Right cardiac atrium (tissue), 5 donors: ENCODE results near the gene MRPL14. TPM values are rescaled to one million over a fixed set of nuclear protein-coding genes. Genes with fewer than 3 reads are reported as not detected.
A peak's percentile ranks its signal among the peaks of the same experiment; 100 is the strongest.

Experiments used
- ATAC-seq, 2 donors: fragments of 200-7000 bp; cut with Tn5 transposase; one replicate each; pipeline versions ENCODE4 v1.8.0 to v1.9.1; 2020; ENCODE audit warnings: moderate library complexity in 2 of 2, mild to moderate bottlenecking in 1 of 2
- DNase-seq, 3 donors: peaks; one replicate each; pipeline ENCODE4 v3.0.0-alpha.2; 2020
- H3K27ac ChIP-seq: one replicate; pipeline ENCODE4 v1.5.1; 2013; ENCODE audit warnings: mild to moderate bottlenecking, low read length, control low read depth, moderate library complexity
- H3K27me3 ChIP-seq: one replicate; pipeline ENCODE4 v1.6.1; 2013; ENCODE audit not compliant: control insufficient read depth, insufficient read depth
- H3K4me1 ChIP-seq: one replicate; pipeline ENCODE4 v1.6.1; 2013; ENCODE audit warnings: low read length; ENCODE audit not compliant: control insufficient read depth, insufficient read depth
- H3K4me3 ChIP-seq: one replicate; pipeline ENCODE4 v1.5.1; 2013; ENCODE audit warnings: low read length, control low read depth
- H3K9me3 ChIP-seq: one replicate; pipeline ENCODE4 v1.6.1; 2013; ENCODE audit warnings: low read length; ENCODE audit not compliant: control insufficient read depth
- WGBS: extraction: QIAGEN DNeasy Blood & Tissue Kit; methylation state at CpG from one replicate; pipeline ENCODE4 v1.1.7; 2013; 5-methylcytosine and 5-hydroxymethylcytosine counted together
- intact Hi-C, 4 donors: fragments of 100-400 bp; cut with DNase I; formaldehyde crosslinking; loops; one replicate each; pipeline versions ENCODE4 v1.11.0 to v1.14.0; 2022 to 2023
- polyA plus RNA-seq: library from polyadenylated mRNA; stranded (reverse); fragments of 200-250 nt; gene quantifications from one replicate; pipeline ENCODE4 v1.2.3, GENCODE V29; 2013
- total RNA-seq, 4 donors: library from RNA; stranded (reverse); fragmentation: NEBNext Ultra II Directional; extraction: Animal tissue kit (Norgen Biotek cat#: 25700); gene quantifications; one replicate each; pipeline ENCODE4 v1.2.1, GENCODE V29; 2021
- donor health status: healthy with polysubstance abuse.
- donor health status: DM: no; HTN: yes; CAD: no.
- donor health status: DM: no; HTN: no; CAD: no.
- donor health status: DM: no; HTN: yes; CAD: no; lungs with severe emphysema.
- donor health status: DM: yes; HTN: yes; CAD: no.

The MRPL14 gene
- total and polyA plus RNA-seq, 5 donors: 31.0 to 44.7 (median 37.4) TPM

DNA sequence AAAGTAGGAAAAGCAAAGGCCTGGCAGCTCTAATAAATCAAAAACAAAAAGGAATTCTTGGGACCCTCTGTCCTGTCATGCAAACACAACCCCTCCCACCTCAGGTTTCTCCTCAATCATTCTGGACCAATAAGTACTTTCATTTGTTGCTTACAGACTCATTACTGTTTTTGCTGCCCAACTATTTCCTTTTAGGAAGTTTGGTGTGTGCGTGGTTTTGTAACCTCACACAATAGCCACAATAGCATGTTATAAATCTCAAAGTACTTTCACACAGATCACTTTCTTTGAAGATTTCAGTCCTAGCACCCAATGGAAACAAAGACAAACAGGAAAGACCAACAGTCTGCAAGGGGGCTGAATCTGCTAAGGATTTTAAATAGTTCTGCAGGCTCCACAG is 4.5 kb downstream of the MRPL14 start:
- Histone ChIP-seq H3K4me3 (no peak overlapping the region), H3K27ac (no peak overlapping the region), H3K27me3 (no peaks in the 10 kb centered on the region), H3K4me1 (peaks cover 18% of the 10 kb centered on the region), H3K9me3 (no peaks in the 10 kb centered on the region)
- DNase-seq (no peak), ATAC-seq (no peak)
- intact Hi-C loops: no loop called here
- 53% methylated on average over 1 of the region's 1 CpG for WGBS

DNA sequence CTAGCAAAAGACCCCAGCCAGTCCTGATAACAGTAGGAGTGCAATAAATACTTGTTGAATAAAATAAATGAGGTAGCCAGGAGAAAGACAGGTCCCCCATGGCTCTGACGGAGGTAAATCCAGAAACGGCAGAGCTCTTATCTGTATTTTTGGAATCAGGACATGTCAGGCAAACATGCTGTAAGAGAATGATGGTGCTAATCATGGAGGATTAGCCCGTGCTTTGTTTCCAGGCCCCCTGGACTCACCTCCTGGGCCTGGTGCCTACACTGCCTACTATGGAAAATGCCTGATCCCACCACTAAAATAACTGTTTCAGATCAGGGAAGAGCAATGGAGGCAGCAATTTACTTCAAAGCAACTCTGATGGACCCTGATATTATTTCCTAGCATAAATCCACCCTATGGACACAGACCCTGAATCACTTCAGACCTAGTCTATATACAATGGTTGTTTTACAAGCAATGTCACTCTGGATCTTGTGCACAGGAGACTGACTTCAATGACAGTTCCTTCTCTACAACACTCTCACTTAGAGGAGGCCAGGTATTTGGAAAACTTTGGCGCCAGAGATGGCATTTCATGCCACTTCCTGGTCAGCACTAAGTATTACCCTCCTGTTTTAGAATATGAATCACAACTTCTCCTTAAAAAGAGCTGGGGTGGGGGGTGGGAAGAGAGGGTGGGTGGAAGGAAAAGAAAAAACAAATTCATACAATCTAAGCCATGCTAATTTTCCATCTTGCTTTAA is 6.4 kb downstream of the MRPL14 start:
- H3K4me1 ChIP-seq: peaks cover 16% of the 10 kb centered on the region
- no peak for ATAC-seq
- 47% methylated on average over 4 of the region's 4 CpGs for WGBS

DNA sequence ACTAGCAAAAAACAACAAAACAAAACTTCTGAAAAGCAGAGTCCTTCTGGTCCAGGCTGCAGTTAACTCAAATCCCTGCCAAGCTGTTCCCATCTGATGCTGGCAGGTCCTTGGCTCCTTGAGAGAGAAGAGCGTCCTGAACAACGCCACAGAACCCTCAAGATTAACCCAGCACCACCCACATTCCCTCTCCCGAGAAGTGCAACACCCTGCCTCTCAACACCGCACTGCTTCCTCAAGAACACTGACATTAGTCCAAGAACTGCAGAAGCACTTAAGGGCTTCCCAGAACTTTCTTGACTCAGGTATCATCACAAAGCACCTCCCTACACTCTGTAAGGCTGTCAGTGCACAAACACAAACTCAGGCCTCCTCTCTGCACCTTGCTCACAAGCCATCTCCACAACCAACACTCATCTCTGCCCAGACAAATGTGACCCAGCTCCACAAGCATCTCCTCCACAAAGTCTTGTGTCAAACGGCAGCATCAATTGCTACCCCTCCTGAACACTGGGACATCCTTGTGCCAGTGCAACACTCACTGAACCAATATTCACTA is 7.5 kb downstream of the MRPL14 start:
- Histone ChIP-seq H3K4me1 (peaks cover 16% of the 10 kb centered on the region), H3K9me3 (no peaks in the 10 kb centered on the region), H3K4me3 (no peak overlapping the region), H3K27ac (no peak overlapping the region), H3K27me3 (no peaks in the 10 kb centered on the region)
- intact Hi-C loops: no loop called here
- DNase-seq (no peak), ATAC-seq (peak in 1 of 2 donors; percentile 49)
- WGBS: 37% methylated on average over 5 of the region's 5 CpGs

More for the DNA sequence above, 6.4 kb downstream of the MRPL14 start:
- H3K4me3 ChIP-seq: no peak overlapping the region
- intact Hi-C loops: no loop called here
- H3K27ac ChIP-seq: no peak overlapping the region
- H3K27me3 ChIP-seq: no peaks in the 10 kb centered on the region
- no peak for DNase-seq
- H3K9me3 ChIP-seq: no peaks in the 10 kb centered on the region

DNA sequence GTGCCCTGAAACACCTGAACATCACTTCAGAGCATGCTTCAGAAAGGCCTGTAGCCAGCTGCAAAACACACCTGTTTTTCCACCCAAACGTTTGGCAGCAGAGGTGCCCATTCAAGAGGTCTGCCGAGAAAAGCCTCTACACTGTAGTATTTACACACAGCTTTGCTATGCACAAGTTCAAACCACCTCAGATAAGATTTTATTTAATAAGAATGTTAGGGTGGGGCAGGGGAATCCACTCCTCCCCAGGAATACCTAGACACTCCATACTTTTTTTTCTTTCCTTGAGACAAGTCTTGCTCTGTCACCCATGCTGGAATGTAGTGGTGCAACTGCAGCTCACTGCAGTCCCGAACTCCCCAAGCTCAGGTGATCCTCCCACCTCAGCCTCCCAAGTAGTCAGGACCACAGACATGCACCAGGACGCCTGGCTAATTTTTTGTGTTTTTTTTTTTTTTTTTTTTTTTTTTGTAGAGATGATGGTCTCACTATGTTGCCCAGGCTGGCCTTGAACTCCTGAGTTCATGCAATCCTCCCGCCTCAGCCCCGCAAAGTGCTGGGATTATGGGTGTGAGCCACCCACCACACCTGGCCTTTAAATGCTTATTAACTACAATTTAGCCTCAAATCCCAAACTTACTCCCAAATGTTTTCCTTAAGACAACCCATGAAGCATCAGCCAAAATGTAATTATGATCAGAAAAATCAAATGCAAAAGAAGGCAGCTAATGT is 9.7 kb downstream of the MRPL14 start:
- no peak overlapping the region for H3K4me3 ChIP-seq
- intact Hi-C loops: no loop called here
- no peaks in the 10 kb centered on the region for H3K27me3 ChIP-seq
- no peak for DNase-seq
- 83% methylated on average over 6 of the region's 6 CpGs for WGBS
- no peak for ATAC-seq
- peaks cover 8% of the 10 kb centered on the region for H3K4me1 ChIP-seq
- H3K9me3 ChIP-seq: no peaks in the 10 kb centered on the region
- no peak overlapping the region for H3K27ac ChIP-seq

DNA sequence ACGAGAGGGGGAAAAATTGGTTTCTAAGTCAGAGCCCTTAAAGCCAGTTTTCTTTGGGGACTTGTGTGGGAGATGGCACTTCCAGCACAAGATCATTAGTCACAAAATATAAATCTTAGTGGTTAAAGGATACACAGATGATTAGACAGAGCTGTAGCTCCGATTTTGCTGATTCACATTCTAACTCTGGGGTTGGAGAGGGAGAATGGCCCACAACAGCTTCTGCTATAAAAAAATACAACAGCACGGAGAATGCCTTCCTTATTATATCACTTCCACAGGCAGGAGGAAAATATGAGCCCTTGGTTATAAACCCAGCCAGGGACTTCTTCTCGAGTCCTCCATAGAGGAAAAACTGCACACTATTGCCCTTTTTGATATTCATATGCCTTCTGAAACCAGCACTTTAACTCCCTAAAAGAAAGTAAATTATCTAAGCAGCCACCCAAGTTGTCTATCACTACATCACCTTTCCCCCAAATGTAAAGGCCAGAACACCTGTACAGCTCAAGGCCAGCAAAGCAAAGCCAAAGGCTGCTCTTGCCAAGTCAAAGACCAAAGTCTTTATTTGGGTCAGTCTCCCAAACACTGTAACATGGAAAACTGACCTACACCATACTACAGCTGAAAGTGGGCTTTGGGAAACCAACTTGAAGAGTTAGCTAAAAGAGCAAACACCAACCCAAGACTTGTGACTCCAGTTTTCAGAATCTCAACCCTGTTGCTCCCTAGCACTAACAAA is 10.4 kb downstream of the MRPL14 start:
- intact Hi-C loops: no loop called here
- Histone ChIP-seq H3K4me1 (peaks cover 8% of the 10 kb centered on the region), H3K9me3 (no peaks in the 10 kb centered on the region), H3K4me3 (no peak overlapping the region), H3K27me3 (no peaks in the 10 kb centered on the region), H3K27ac (no peak overlapping the region)
- no peak for DNase-seq
- no peak for ATAC-seq
- 36% methylated on average over 4 of the region's 4 CpGs for WGBS

DNA sequence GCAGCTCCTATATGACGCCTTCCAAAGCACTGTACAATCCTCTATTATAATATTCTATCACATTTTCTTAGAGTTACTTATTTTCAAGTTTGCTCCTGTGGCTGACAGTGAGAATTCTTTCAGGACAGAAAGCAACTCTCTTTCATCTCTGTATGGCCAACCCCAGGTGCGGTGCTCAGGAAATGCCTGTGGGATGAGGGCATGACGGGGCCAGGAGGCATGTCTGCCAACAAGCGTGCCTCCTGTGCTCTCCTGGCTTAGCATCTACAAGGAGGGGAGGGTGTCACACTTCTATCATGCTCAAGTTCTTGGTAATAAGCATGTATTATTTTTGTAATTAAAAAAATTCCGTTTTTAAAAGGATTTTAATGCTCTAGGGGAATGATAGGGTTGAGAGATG is 11.4 kb downstream of the MRPL14 start:
- DNase-seq: no peak
- intact Hi-C loops: no loop called here
- Histone ChIP-seq H3K27me3 (no peaks in the 10 kb centered on the region), H3K27ac (no peak overlapping the region), H3K4me3 (no peak overlapping the region), H3K4me1 (peaks cover 6% of the 10 kb centered on the region), H3K9me3 (no peaks in the 10 kb centered on the region)
- ATAC-seq: no peak
- 70% methylated on average over 5 of the region's 5 CpGs for WGBS

DNA sequence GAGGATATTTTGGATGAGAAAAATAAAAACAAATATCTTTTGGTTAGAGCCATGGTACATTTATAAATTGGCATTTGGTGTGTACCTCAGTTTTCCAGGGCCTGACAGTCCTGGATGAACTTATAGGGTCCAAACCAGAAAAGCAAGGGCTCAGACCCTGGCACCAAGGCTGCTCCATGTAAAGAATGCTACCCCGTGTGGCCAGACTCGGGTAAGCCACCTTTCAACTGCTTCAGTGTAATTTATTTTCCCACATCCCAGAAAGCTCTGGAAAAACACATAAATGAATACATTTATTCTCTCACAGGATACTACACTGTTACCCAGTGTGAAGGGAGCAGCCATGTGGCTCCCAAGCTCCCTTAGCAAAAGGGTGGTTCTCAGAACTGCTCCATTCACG is 13.8 kb downstream of the MRPL14 start:
- H3K9me3 ChIP-seq: no peaks in the 10 kb centered on the region
- ATAC-seq (no peak), DNase-seq (no peak)
- intact Hi-C loops: no loop called here
- H3K27ac ChIP-seq: no peak overlapping the region
- no peaks in the 10 kb centered on the region for H3K27me3 ChIP-seq
- no peak overlapping the region for H3K4me3 ChIP-seq
- peaks cover 4% of the 10 kb centered on the region for H3K4me1 ChIP-seq
- 56% methylated on average over 3 of the region's 3 CpGs for whole genome bisulfite sequencing

DNA sequence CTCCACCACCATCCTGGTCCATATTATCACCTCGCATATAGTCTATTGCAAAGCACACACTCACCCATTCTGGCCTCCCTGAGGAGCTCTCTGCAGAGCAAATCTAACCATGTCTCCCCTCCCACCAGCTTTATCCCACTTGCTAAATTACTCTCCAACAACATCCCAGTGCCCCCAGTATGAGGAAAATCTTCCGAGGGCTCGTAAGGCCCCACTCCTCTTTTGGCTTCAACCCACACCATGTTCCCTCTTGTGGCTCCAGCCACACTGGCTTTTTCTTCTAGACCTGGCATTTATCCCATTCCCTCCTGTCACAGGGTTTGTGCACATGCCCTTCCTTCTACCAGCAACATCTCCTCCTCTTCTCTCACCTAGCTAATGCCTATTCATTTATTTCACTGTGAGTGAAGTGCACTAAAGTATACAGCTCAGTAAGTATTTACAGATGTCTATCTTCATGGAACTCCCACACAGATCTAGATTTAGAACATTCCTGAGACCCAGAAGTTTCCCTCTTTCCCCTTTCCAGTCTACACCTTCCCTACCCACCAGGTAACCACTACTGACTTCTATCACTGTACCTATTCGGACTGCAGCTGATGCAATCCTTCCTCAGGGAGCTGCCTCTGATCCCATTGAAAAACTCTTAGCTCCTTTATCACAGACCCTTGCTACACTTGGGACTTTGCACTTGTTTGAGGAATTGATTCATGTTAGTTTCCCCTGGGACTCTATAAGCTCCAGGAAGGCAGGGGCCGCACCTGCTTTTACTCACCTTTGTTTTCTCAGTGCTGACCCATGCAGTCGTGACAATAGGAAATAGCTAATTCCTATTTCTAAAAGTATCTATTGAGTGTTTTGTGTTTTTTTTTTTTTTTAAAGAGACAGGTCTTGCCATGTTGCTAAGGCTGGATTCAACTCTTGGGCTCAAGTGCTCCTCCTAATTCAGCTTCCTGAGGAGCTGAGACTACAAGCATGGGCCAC is 15.5 kb downstream of the MRPL14 start:
- no peak for DNase-seq
- intact Hi-C loops: no loop called here
- H3K9me3 ChIP-seq: no peaks in the 10 kb centered on the region
- no peaks in the 10 kb centered on the region for H3K27me3 ChIP-seq
- H3K4me3 ChIP-seq: no peak overlapping the region
- H3K4me1 ChIP-seq: peaks cover 6% of the 10 kb centered on the region
- H3K27ac ChIP-seq: no peak overlapping the region
- ATAC-seq: no peak
- 69% methylated on average over 6 of the region's 6 CpGs for WGBS

DNA sequence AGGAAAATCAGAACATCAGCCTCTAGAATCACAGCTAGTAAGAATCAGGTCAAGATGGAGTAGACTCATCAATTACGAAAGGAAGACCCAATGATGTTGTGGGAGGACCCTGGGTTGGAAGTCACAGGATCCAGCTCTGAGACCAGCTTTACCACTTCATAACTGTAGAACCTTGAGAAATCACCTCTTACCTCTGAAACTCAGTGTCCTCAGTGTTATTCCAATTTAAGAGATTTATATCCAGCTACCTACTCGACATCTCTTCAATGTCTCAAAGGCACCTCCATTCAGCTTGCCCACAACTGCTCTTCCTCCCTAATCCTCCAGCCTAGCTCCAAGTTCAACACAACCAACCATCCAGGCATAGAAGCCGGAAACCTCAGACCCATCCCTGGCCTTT is 16.3 kb downstream of the MRPL14 start:
- H3K4me3 ChIP-seq: no peak overlapping the region
- no peak for DNase-seq
- H3K27me3 ChIP-seq: no peaks in the 10 kb centered on the region
- 94% methylated on average over 3 of the region's 3 CpGs for WGBS
- H3K27ac ChIP-seq: no peak overlapping the region
- no peak for ATAC-seq
- H3K9me3 ChIP-seq: no peaks in the 10 kb centered on the region
- H3K4me1 ChIP-seq: peaks cover 9% of the 10 kb centered on the region
- intact Hi-C loops: no loop called here

DNA sequence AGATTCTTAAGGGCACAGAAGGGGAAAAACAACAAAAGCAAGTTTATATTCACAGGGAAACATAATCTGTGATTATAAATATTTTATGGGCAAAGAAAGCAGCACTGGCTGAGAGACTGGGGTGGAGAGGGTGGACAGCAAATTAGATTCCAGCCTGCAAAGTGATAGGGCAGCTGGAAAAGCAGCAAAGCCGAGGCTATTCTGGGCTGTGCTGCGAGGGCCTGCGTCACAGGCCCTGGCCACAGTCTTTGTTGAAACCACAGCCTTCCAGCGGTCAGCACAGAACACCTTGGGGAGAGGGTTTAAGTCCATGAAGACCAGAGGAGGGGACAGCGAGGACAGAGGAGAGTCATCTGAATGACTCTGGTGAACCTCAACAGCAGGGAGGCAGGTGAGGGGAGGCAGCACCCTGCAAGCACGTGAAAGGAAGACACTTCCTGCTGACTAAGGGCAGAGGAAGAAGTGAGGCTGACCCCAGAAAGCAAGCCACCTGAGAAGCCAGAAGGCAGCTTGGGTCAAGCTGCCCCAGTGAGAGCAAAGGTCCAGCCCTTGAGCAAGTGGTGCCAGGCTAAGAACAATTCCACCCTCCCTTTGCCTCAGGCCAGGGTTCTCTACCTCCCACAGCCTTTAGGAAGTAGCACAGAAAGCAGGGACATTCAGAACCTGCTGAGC is 17.1 kb downstream of the MRPL14 start:
- Histone ChIP-seq H3K27me3 (no peaks in the 10 kb centered on the region), H3K4me3 (no peak overlapping the region), H3K27ac (peak overlapping the region; percentile 93), H3K9me3 (no peaks in the 10 kb centered on the region), H3K4me1 (peaks cover 14% of the 10 kb centered on the region)
- WGBS: 78% methylated on average over 6 of the region's 6 CpGs
- DNase-seq (peak in 1 of 3 donors; percentile 64), ATAC-seq (peak; percentile 73)
- intact Hi-C loops: no loop called here
